Measurements from ENCODE around the gene TBC1D22A. TPM values are rescaled to one million over a fixed set of nuclear protein-coding genes. Genes with fewer than 3 reads are reported as not detected.

Gene TBC1D22A
- total and polyA plus RNA-seq, 2 donors (not counting 3 experiments of a cell fraction or from before 2014, with no cell fraction given) = 26.1 to 32.4 TPM

- Histone ChIP-seq H3K9me1 (replicated peaks; ENCODE audit: control insufficient read depth, extremely low read depth, insufficient read depth, low read length) (no peaks in the 10 kb centered on the region), H2AFZ (ENCODE audit: low read depth, low read length) (no peak overlapping the region), H3K4me3 (replicated peaks in 1 of 3; ENCODE audit: insufficient read depth in 1 of 3, low read depth in 1 of 3, low read length in 3 of 3) (no peak overlapping the region), H3K4me1 (ENCODE audit: control insufficient read depth, extremely low read depth, insufficient read depth, low read length) (no peaks in the 10 kb centered on the region), H3K27me3 (ENCODE audit: control insufficient read depth in 2 of 2, insufficient read depth in 2 of 2, low read length in 2 of 2) (no peaks in the 10 kb centered on the region), H3K9ac (replicated peaks; ENCODE audit: extremely low read depth, insufficient read depth, low read length) (no peak overlapping the region), H3K79me2 (ENCODE audit: control insufficient read depth, insufficient read depth, low read length) (no peaks in the 10 kb centered on the region), H3K9me3 (replicated peaks; ENCODE audit: control insufficient read depth, insufficient read depth, low read length) (no peaks in the 10 kb centered on the region), H4K20me1 (replicated peaks; ENCODE audit: control insufficient read depth, extremely low read depth, insufficient read depth, low read length) (no peaks in the 10 kb centered on the region), H3K36me3 (ENCODE audit: control insufficient read depth in 2 of 2, extremely low read depth in 1 of 2, insufficient read depth in 2 of 2, low read length in 2 of 2) (no peaks in the 10 kb centered on the region), H3K4me2 (ENCODE audit: insufficient read depth, low read length) (no peak overlapping the region), H3K27ac (ENCODE audit: insufficient read depth, low read depth, low read length) (no peak overlapping the region)
- DNase-seq (ENCODE audit: low read depth, low spot score) (no peak), FAIRE-seq (no peak)
- BruUV-seq (replicated peaks) = no TSS peak
- intact Hi-C loops (cut with micrococcal nuclease) (no loop called here), dilution Hi-C loops (cut with MboI; ENCODE audit: extremely low pct_ligation_motif_present, low sequenced_read_pairs) (no loop called here)
- POLR2A ChIA-PET = no interaction called here
- CTCF ChIA-PET = no interaction called here
- TF ChIP-seq EZH2 (IDR thresholded peaks at IDR 0.05; ENCODE audit: borderline replicate concordance, low read depth, low read length, severe bottlenecking) (no peak), POLR2AphosphoS5 (IDR thresholded peaks at IDR 0.05; ENCODE audit: insufficient read depth, low read depth, low read length) (no peak), MAX (IDR thresholded peaks at IDR 0.05; ENCODE audit: insufficient read depth, insufficient read length) (no peak), JUN (IDR thresholded peaks at IDR 0.05; ENCODE audit: borderline replicate concordance, insufficient read depth, insufficient read length, low read depth) (no peak), FOS (IDR thresholded peaks at IDR 0.05; ENCODE audit: borderline replicate concordance, insufficient read depth, low read length) (no peak), CTCF (IDR thresholded peaks at IDR 0.05; ENCODE audit: extremely low read depth in 1 of 2, insufficient read depth in 1 of 2, low read depth in 1 of 2, low read length in 2 of 2) (no peak), MYC (IDR thresholded peaks at IDR 0.05; ENCODE audit: low read depth, low read length) (no peak)
These were observed 439.8 kb downstream of the TBC1D22A start for GRCh38 chr22:47201996-47202818.
